22Rv1 (cell line): ENCODE results near the gene SLC12A1.

Experiments
- CTCF ChIP-seq: fragments of 450-650 bp; IDR thresholded peaks from 2 replicates; pipeline ENCODE4 v1.5.1; 2017; ENCODE audit warnings: mild to moderate bottlenecking
- ZFX ChIP-seq: fragments of 450-650 bp; IDR thresholded peaks from 2 replicates; pipeline ENCODE4 v1.6.1; 2017; ENCODE audit warnings: antibody characterized with exemption, borderline replicate concordance

- TF ChIP-seq CTCF (no peak), ZFX (no peak)
These were observed 107.1 kb downstream of the SLC12A1 start for GRCh38 chr15:48313216-48313615.
